Stomach (tissue), 9 donors: Measurements from ENCODE around the gene TMEM219. TPM values are rescaled to one million over a fixed set of nuclear protein-coding genes. Genes with fewer than 3 reads are reported as not detected.
"Not testable (repeated sequence)": the region's sequence is repeated elsewhere in the genome, so short reads cannot be mapped to it uniquely, and the experiment has no call there.

Experiments
- DNase-seq, 2 donors: peaks; one replicate each; pipeline versions ENCODE4 v3.0.0 to v3.0.0-alpha.2; 2013 to 2019
- H3K27ac ChIP-seq, 5 donors: fragments of 200-600 bp in 4 of 5; sonication (generic) in 4 of 5; one replicate each; pipeline ENCODE4 v1.5.1; 2013 to 2019; ENCODE audit warnings: mild to moderate bottlenecking in 1 of 5, moderate library complexity in 1 of 5
- H3K27me3 ChIP-seq, 3 donors: fragments of 200-600 bp; sonication (generic); one replicate each; pipeline ENCODE4 v1.5.1; 2017 to 2019; ENCODE audit warnings: mixed run types in 1 of 3
- H3K36me3 ChIP-seq, 4 donors: fragments of 200-600 bp; sonication (generic); 1 replicate in 3 of 4; 2 replicates in 1 of 4; pipeline ENCODE4 v1.5.1; 2016 to 2019
- H3K4me1 ChIP-seq, 4 donors: fragments of 200-600 bp; sonication (generic); one replicate each; pipeline ENCODE4 v1.5.1; 2016 to 2019
- H3K4me3 ChIP-seq, 4 donors: fragments of 200-600 bp; sonication (generic) in 3 of 4; one replicate each; pipeline ENCODE4 v1.5.1; 2016 to 2019; ENCODE audit warnings: mild to moderate bottlenecking in 1 of 4
- H3K9me3 ChIP-seq, 4 donors: fragments of 200-600 bp; sonication (generic); one replicate each; pipeline ENCODE4 v1.5.1; 2016 to 2019
- CTCF ChIP-seq, 7 experiments: fragments of 450-650 bp in 4 of 7; fragments of 200-600 bp in 3 of 7; sonication (generic) in 3 of 7; IDR thresholded peaks; one replicate each; pipeline ENCODE4 v1.5.1; 2016 to 2019; ENCODE audit warnings: antibody characterized with exemption in 7 of 7, control low read depth in 2 of 7, mild to moderate bottlenecking in 1 of 7
- EP300 ChIP-seq: sonication (generic); formaldehyde crosslinking; IDR thresholded peaks from one replicate; pipeline ENCODE4 v1.6.1; 2017; ENCODE audit warnings: antibody characterized with exemption
- POLR2A ChIP-seq, 4 donors: fragments of 450-650 bp; IDR thresholded peaks; one replicate each; pipeline ENCODE4 v1.6.1; 2016; ENCODE audit warnings: antibody characterized with exemption in 4 of 4, control low read depth in 2 of 4, mild to moderate bottlenecking in 1 of 4, moderate library complexity in 1 of 4
- POLR2AphosphoS5 ChIP-seq, 3 donors: sonication (generic); formaldehyde crosslinking; IDR thresholded peaks; one replicate each; pipeline ENCODE4 v1.6.1; 2016; ENCODE audit warnings: antibody characterized with exemption in 3 of 3
- WGBS, 5 donors: extraction: QIAGEN DNeasy Blood & Tissue Kit in 3 of 5; methylation state at CpG; one replicate each; pipeline versions ENCODE4 v1.1.5 to v1.1.7; 2013 to 2018; 5-methylcytosine and 5-hydroxymethylcytosine counted together
- intact Hi-C: fragments of 100-400 bp; cut with DNase I; formaldehyde crosslinking; loops from one replicate; pipeline ENCODE4 v1.15.1; 2023; ENCODE audit warnings: low total_unique reads
- polyA plus RNA-seq, 3 donors: library from polyadenylated mRNA; stranded (reverse); fragments of 200-250 nt; gene quantifications; one replicate each; pipeline ENCODE4 v1.2.3, GENCODE V29; 2013
- total RNA-seq, 5 donors: library from RNA; depleted of rRNA; stranded (reverse); fragments of >200 nt; gene quantifications; one replicate each; pipeline versions ENCODE4 v1.1.0 to v1.2.3, GENCODE V29; 2014 to 2016
- donor health status: healthy with polysubstance abuse.
- donor health status: Bipolar disorder and iron deficiency.
- donor health status: healthy.

TMEM219 gene
- total and polyA plus RNA-seq, 8 donors = 32.1 to 286 (median 139) TPM

- 1 to 9% (median 3%) methylated on average over 12 of the region's 12 CpGs for WGBS, 5 donors
These were observed 35.2 kb upstream of the TMEM219 start for GRCh38 chr16:29926711-29927052.

DNA sequence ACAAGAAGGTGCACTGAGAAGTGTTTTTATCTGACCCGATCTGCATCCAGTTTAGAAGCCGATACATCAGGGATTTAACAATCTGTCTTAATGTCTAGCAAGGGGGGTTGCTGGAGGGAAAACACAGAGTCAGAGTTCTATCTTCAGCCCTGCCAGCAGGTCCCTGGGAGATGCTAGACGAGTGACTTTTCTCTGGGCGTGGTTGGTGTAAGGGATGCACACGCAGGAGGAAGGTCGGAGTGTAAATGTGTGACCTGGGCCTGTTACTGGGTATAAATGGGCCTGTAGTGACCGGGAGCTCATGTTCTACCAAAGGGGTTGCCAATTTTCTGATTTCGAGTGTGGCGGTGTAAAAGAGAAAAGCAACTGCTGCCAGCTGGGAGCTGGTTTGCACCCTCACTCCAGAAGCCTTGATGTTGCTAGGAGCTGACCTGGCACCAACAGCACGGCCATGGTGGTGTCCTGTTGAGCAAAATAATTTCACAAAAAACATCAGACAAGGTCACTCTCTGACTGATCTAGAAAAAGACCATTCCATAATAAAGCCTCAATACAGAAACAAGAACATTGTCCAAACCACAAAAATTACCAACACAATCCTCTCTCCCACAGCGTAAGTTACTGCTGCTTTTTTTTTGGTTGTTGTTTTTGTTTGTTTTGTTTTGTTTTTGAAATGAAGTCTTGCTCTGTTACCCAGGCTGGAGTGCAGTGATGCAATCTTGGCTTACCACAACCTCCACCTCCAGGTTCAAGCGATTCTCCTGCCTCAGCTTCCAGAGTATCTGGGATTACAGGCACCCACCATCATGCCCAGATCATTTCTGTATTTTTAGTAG, 34.6 kb upstream of the TMEM219 start:
- H3K4me3 ChIP-seq = peak overlapping the region; percentile 97 to 100 (median 98)
- no peak for TF ChIP-seq EP300
- no peak for TF ChIP-seq CTCF (IDR thresholded peaks at IDR 0.05)
- TF ChIP-seq POLR2AphosphoS5 (IDR thresholded peaks at IDR 0.05) = no peak
- no peak for TF ChIP-seq POLR2A (IDR thresholded peaks at IDR 0.05)
- H3K36me3 ChIP-seq = peaks cover 0 to 15% (median 10%) of the 10 kb centered on the region in 4 donors
- WGBS, 5 donors = 56 to 60% (median 57%) methylated on average over 12 of the region's 12 CpGs
- H3K27ac ChIP-seq = peak overlapping the region in 4 of 5 donors; percentile 84 to 92 (median 90)
- H3K27me3 ChIP-seq = no peaks in the 10 kb centered on the region
- no peaks in the 10 kb centered on the region for H3K9me3 ChIP-seq
- peaks cover 20 to 39% (median 30%) of the 10 kb centered on the region in 4 donors for H3K4me1 ChIP-seq
- intact Hi-C loops = no loop called here
- DNase-seq = peak in 1 of 2 donors; percentile 12

More at GRCh38 chr16:29926711-29927052, 35.2 kb upstream of the TMEM219 start:
- intact Hi-C loops = no loop called here
- H3K36me3 ChIP-seq = peaks cover 0 to 21% (median 17%) of the 10 kb centered on the region in 4 donors
- no peak for TF ChIP-seq CTCF (IDR thresholded peaks at IDR 0.05)
- TF ChIP-seq EP300 = no peak
- TF ChIP-seq POLR2AphosphoS5 (IDR thresholded peaks at IDR 0.05) = no peak
- TF ChIP-seq POLR2A (IDR thresholded peaks at IDR 0.05) = no peak
- peaks cover 20 to 41% (median 30%) of the 10 kb centered on the region in 4 donors for H3K4me1 ChIP-seq
- no peaks in the 10 kb centered on the region for H3K27me3 ChIP-seq
- DNase-seq = peak in 1 of 2 donors; percentile 66
- peak overlapping the region; percentile 84 to 92 (median 91) for H3K27ac ChIP-seq
- H3K4me3 ChIP-seq = peak overlapping the region; percentile 97 to 100 (median 98)
- no peaks in the 10 kb centered on the region for H3K9me3 ChIP-seq

GRCh38 chr16:29931750-29932149, 30.1 kb upstream of the TMEM219 start:
- intact Hi-C loops, DNase-seq, H3K4me3 ChIP-seq, H3K27ac ChIP-seq, H3K36me3 ChIP-seq, H3K9me3 ChIP-seq, H3K27me3 ChIP-seq: not testable (repeated sequence)
- peaks cover 6 to 11% (median 10%) of the 10 kb centered on the region in 4 donors for H3K4me1 ChIP-seq
- WGBS, 5 donors = 85 to 100% (median 94%) methylated on average over 2 of the region's 2 CpGs

GRCh38 chr16:29940656-29941055, 21.2 kb upstream of the TMEM219 start:
- Histone ChIP-seq H3K4me1 (peaks cover 13 to 24% (median 18%) of the 10 kb centered on the region in 4 donors), H3K27me3 (no peaks in the 10 kb centered on the region), H3K9me3 (peaks cover 0 to 5% (median 0%) of the 10 kb centered on the region in 4 donors), H3K36me3 (no peaks in the 10 kb centered on the region), H3K4me3 (no peak overlapping the region), H3K27ac (no peak overlapping the region)
- 56 to 68% (median 64%) methylated on average over 4 of the region's 4 CpGs for WGBS, 5 donors
- intact Hi-C loops = no loop called here
- peak in 1 of 2 donors; percentile 21 for DNase-seq
- no peak for TF ChIP-seq EP300
- no peak for TF ChIP-seq CTCF (IDR thresholded peaks at IDR 0.05)
- no peak for TF ChIP-seq POLR2AphosphoS5 (IDR thresholded peaks at IDR 0.05)
- TF ChIP-seq POLR2A (IDR thresholded peaks at IDR 0.05) = no peak
